Renal cortical epithelial cell (primary cell): Measurements from ENCODE around the gene RIN1. TPM values are rescaled to one million over a fixed set of nuclear protein-coding genes. Genes with fewer than 3 reads are reported as not detected.
"Not testable (repeated sequence)": the region's sequence is repeated elsewhere in the genome, so short reads cannot be mapped to it uniquely, and the experiment has no call there.

Experiments
- DNase-seq: peaks from one replicate; pipeline ENCODE4 v3.0.0-alpha.2; 2011; ENCODE audit warnings: low read depth
- total RNA-seq: library from RNA; depleted of rRNA; stranded (reverse); fragments of >200 nt; gene quantifications from 2 replicates; pipeline ENCODE4 v1.2.3, GENCODE V29; 2014

RIN1 gene, protein sequence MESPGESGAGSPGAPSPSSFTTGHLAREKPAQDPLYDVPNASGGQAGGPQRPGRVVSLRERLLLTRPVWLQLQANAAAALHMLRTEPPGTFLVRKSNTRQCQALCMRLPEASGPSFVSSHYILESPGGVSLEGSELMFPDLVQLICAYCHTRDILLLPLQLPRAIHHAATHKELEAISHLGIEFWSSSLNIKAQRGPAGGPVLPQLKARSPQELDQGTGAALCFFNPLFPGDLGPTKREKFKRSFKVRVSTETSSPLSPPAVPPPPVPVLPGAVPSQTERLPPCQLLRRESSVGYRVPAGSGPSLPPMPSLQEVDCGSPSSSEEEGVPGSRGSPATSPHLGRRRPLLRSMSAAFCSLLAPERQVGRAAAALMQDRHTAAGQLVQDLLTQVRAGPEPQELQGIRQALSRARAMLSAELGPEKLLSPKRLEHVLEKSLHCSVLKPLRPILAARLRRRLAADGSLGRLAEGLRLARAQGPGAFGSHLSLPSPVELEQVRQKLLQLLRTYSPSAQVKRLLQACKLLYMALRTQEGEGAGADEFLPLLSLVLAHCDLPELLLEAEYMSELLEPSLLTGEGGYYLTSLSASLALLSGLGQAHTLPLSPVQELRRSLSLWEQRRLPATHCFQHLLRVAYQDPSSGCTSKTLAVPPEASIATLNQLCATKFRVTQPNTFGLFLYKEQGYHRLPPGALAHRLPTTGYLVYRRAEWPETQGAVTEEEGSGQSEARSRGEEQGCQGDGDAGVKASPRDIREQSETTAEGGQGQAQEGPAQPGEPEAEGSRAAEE
- 5.9 and 7.4 TPM in 2 replicates for total RNA-seq

DNA sequence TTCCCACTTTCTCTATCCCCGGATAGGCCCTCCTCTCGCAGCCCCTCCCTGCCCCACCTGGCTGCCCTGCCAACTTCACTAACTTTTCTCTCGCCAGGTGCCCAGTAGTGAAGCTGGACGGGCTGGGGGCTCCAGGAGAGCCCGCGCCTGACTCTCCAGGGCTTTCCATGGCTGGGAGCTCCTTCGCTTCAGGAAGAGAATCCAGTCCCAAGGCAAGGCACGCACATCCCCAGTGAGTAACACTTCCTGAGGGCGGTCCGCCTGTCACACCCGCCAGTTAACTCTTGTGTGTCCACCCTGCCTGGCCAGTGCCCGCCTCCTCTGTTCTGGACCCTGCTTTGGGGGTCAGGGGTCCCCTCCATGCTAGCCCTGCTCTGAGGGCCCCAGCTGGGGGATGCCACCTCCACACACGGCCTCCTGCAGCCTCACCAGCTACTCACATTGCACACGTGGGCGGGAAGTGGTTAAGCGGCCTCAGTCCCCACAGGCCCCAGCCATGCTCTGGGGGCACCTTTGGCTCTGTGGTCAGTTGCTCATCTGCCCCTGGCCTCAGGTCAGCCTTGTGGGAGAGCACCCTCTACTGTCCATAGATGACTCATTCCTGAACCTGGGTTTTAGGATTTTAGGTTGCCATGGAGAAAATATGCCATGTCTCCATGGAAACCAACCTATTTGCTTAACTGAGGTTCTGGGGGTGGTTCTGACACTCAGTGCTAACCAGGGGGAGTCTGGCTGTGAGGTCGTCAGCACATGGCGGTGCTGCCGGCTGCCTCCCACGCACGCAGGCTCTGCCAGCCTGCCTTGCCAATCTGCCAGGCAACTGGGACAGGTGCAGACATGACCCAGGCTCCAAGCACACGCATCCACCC, at the start of gene RIN1:
Gene RIN1 (minus strand): TSS at position 201 of the 869 bp plus-strand sequence. CDS start 32 bp downstream, at position 169.
- DNase-seq: peak; percentile 97

DNA sequence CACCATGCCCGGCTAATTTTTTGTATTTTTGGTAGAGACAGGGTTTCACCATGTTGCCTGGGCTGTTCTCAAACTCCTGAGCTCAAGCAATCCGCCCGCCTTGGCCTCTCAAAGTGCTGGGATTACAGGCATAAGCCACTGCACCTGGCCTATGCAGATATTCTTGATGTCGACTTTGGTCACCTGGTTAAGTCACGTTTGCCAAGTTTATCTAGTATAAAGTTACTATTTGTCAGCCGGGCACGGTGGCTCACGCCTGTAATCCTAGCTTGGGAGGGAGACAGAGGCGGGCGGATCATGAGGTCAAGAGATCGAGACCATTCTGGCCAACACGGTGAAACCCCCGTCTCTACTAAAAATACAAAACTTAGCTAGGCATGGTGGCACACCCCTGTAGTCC, 48.1 kb upstream of the RIN1 start:
- not testable (repeated sequence) for DNase-seq

DNA sequence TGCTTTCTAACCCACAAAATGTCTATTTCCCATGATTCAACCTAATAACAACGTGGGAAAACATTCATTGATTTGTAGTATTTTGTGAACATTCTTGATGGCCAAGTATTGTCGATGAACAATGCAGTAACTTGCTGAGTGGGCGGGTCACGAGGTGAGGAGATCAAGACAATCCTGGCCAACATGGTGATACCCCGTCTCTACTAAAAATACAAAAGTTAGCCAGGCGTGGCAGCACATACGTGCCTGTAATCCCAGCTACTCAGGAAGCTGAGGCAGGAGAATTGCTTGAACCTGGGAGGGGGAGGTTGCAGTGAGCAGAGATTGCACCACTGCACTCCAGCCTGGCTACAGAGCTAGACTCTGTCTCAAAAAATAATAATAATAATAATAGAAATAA, 44.0 kb upstream of the RIN1 start:
- DNase-seq: peak; percentile 84

DNA sequence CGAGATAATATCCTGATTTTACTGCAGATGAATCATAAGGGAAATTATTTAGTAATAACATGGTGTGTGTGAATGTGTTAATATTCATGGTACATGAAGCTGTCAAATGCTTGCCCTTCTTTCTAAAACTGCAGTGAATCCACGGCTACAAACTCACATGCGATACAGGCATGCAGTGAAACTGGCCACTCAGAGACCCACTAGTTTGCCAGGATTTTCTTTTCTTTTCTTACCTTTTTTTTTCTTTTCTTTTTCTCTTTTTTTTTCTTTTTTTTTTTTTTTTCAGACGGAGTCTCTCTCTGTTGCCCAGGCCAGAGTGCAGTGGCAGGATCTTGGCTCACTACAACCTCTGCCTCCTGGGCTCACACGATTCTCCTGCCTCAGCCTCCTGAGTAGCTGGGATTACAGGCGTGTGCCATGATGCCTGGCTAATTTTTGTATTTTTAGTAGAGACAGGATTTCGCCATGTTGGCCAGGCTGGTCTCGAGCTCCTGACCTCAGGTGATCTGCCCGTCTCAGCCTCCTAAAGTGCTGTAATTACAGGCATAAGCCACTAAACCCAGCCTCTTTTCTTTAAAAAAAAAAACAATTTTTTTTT, 37.6 kb upstream of the RIN1 start:
- not testable (repeated sequence) for DNase-seq

DNA sequence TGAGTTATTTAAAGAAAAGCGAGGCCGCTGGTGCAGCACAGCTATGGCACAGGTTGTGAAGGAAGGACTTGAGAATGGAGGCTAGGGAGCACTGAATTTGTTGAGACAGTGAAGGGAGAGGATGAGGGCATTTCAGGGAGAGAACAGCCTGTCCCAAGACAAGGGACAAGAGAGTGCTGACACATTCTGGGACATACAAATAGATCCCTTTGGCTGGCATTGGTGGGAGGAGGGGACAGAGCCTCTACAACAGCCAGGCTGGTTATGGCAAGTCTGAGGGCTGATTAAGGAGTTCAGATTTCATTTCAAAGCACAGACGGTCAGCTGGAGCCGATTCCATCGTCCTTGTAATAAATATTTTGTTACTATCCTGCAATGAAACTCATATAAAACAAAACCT, 37.0 kb upstream of the RIN1 start:
- DNase-seq: no peak

DNA sequence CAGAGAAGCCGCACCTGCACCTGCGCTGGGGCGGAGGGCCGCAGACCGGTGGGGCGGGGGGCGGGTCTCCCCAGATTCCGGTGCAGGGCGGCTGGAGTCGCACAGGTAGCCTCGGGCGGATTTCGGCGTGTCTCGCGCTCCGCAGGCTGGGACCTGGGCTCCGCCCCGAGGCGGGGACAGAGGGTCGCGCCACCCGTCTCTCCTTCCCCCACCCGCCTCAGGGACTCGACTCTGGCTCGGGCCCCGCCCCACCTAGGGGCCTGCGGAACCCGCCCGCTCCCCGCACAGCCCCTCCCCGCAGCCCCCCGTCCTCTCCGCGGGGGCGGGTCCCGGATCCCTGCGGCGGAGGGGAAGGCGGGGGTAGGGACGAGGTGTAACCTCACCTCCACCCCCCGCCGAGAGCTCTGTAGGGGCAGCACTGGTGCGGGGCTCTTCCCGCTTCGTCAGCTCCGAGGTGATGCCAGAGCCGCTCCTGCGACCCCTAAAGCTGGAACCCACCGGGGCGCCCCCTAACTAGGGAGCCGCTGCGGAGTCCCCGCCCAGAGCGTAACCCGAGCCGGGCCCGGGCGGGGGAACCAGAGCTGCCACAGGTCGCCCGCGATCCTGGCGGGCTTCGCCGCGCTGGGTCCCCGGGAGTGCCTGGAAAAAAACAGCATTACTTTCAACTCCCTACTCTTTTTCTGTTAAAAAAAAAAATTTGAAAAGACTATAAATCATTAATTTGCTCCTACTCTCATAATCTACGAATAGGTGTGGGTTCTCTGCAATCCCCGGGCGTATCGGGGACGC, 35.6 kb upstream of the RIN1 start, which contains the start of gene SLC29A2:
Gene SLC29A2 (minus strand): TSS at position 134 of the 789 bp plus-strand sequence. CDS start 169 bp downstream, outside the sequence.
- peak; percentile 31 for DNase-seq

DNA sequence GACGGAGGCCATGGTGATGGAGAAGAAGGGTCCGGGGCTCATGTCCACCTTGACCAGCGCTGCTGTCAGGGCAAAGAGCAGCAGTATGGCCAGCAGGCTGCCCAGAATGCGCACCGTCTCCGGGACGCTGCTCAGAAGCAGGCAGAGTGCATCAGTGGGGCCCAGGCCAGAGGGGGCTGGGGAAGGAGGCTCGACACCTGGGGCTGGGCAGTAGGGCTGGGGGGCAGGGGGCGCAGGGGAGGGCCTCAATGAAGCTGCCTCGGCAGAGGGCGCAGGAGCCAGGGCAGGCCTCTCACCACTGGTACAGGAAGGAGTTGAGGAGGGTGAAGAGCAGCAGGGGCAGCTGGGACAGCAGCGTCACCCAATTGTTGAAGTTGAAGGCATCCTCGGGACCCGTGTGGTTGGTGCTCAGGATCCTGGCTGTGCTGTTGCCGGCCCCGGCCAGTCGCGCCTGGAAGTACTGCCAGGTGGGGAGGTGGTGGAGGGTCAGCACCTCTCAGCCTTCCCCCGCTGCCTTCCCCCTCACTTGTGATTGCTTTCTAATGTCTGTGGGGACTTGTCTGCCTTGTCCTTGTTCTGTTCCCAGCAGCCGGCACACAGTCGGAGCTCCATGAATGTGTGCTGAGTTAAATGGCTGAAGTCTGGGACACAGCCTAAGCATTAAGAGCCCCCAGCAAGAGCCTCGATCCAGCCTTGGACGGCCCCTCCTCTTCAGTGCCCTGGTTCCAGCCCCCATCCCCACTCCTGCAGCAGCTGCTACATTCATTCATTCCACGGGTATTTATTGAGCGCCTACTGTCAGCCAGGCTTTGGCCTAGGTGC, 33.0 kb upstream of the RIN1 start:
- DNase-seq: no peak

DNA sequence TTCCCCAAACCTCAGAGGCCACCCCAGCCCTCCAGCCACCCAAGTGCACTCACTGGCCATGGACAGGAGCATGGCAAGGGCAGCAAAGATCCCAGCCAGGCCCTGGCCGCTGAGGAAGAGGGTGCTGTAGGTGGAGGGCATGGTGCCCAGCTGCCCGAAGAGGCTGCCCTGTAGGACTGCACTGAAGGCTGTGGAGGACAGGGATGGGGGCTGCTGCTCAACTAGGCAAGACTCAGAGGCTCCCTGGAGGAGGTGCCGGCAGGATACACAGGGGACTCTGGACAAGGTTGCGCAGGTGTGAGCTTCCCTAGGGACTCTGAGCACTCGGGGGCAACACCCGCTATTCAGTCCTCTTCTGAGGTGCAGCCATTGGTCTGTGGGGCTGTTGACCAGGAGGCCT, 32.2 kb upstream of the RIN1 start:
- DNase-seq: no peak

DNA sequence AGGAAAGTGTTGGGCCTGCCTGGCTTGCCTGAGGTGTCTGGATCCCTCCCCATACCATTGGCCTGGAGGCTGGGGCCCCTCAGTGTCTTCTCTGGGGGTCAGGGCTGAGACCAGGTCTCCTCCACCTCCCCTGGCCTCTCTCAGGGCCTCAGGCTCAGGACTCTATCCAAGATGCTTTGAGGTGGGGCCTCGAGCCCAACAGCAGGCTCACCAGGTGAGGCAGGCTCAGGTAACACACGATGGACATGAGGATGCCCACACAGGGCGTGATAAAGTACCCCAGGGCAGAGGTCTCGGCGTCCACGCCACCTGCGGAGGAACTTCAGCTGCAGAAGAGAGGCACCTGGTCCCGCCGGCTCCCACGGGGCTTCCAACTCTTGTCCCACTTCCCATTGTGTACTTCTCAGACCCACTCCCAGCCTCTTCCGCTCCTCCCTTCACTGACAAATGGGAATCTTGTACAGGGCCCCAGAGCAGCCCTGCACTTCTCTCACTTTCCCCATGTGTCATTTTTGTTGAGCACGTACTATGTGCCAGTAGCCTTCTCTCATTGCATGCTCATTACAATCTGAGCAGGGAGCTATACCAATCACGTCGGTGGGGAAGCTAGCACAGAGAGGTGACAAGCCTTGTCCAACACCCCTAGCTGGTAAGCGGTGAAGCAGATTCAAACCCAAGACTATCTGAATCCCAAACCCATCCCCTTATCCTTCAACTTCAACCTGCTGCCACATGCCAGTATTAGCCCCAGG, 31.5 kb upstream of the RIN1 start:
- DNase-seq: no peak

DNA sequence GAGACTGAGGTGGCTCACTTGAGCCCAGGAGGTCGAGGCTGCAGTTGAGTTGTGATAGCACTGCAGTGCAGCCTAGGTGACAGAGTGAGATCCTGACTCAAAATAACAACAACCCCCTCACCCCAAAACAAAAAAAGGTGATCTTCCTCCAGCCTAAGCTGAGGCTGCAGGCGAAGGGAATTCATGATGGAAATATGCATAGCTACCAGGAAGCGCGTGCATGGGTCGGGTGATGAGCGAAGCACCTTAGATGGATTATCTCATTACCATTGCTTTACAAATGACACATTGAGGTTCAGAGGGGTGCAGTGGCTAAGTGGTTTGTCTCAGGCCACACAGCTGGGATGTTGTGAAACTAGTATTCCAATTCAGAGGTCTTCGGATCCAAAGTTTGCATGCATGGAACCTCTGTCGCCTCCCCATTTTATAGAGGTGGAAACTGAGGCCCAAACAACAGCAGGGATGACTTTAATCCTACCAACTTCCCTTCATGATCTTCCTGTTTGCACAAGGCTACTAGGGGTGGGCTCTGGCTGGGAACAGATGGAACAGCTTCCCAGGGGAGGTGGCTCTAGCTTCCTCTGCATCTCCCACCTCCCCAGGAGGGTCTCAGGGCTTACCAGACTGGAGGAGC, 30.7 kb upstream of the RIN1 start:
- DNase-seq: no peak

DNA sequence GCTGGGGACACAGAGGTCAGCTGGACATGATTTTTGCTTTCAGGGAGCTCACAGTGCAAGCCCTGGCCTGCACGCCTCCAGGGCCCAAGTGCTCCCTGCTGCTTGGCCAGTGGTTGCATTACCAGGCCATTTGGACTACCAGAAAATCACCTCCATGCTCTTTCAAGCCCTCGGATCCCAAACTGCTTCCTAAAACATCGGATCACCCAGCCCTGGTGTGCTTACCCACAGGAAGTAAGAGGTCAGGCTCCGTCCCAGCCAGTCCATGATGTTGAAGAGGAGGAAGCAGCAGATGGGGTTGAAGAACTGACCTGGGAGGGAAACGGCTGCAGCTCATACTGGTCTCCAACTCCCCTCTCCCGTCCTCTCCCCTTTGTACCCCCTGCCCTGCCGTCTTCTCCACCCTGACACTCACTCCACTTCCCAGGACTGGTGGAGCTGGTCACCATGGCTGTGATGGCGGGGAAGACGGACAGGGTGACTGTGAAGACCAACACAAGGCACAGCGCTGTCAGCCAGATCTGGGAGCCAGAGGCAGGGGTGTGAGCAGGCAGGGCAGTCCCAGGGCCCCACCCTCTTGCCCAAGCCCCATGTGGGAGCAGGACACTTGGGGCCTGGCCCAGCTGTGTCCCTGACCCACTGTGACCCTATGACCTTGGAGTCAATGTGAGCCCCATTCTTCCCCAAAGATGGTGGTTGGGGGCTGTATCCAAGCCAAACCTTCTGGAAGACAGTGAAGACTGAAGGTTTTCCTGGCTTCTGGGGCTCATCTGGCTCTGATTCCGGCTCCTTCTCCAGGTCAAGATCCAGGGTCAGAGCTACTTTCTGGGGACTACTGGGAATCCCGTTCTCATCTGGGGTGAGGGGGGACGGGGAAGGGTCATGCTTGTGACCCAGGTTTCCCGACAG, 29.7 kb upstream of the RIN1 start:
- DNase-seq: no peak

DNA sequence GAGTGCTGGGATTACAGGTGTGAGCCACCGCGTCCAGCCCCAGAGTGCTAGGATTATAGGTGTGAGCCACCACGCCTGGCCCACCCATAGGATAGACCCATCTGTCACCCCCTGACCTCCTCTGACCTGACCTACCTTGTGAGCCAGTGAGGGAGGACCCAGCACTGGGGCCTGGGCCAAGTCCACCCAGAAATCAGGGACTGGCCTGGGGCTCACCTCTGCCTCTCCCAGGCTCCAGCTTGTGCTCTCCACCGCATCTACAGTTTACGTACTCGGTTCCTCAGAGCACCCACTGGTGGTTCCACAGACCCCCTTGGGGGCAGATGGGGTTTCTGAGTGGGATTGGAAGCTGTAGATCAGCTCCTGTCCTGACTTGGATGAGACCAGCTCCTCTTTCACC, 28.9 kb upstream of the RIN1 start:
- no peak for DNase-seq

DNA sequence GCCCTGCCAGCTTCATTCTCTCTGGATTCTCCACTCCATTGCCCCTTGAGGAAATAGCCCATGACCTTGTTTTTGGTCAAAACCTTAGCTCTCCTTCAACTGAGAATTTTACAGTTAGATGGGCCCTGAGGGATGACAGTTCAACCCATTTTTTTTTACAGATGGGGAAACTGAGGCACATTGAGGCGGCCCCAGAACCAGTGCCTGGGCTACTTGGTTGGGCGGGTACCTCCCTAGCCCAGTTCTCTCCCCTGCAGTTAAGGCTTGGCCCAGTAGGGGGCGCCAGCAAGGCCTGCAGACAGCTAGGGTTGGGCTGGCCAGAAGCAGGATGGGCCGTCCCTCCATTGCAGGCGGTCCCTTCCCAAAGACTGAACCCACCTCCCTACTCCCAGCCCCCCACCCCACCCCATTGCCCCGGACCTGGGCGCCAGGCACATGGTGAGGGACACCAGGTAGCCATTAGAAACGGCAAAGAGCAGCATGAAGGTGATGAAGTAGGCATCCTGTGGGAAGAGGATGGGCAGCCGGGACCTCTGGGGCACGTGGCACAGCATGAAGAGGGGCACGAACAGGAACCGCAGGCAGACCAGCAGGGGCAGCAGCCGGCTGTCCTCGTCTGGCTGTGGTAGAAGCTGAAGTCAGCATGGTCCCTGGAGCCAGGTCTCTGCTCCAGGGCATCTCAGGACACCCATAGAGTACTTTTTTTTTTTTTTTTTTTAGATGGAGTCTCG, 27.7 kb upstream of the RIN1 start:
- no peak for DNase-seq

DNA sequence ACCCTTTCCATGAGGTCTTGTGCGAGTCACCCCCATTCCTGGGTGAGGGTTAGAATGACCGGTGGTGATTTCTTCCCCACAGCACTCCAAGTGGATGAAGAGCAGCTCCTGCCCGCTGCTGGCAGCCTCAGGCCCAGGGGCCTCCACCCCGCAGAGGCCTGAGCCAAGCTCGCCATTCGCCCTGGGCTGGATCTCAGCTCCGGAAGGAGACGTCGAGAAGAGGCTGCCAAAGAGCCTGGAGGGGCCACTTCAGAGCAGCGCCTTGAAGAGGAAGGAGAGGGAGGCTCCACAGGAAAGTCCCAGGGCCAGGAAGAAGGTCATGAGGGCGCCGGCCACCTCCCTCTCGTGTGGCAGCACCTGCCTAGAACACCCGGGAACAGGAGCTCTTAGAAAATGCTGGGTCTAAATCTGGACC, 27.0 kb upstream of the RIN1 start:
- DNase-seq: no peak

DNA sequence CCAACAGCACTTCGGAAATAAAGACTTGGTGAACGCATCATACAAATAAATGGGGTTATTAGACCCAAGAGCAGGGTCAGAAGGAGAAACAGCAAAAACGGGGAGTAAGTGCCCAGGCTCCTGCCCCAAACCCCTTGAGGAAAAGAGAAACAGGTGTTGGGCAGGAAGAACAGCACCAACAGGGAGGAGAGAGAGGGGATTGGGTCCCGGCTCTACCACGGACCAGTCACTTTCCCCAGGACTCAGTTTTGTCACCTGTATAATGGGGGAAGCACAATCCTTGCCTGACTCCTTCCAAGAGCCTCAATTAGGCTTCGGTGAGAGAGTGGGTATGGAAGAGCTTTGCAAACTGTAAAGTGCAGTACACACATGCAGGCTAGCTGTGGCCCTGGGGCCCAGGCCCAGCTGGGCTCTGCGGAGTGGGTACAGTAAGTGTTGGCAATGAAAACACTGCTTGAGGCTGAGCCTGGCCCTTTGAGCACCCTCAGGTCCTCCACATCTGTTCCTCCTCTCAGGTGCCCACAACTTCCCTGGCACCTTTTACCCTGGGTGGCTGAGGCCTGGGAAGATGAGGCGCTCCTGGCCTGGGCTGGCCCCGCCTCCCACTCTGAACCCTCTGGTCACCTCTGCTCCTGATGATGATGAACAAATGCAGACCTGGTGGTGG, 26.4 kb upstream of the RIN1 start:
- DNase-seq: no peak

DNA sequence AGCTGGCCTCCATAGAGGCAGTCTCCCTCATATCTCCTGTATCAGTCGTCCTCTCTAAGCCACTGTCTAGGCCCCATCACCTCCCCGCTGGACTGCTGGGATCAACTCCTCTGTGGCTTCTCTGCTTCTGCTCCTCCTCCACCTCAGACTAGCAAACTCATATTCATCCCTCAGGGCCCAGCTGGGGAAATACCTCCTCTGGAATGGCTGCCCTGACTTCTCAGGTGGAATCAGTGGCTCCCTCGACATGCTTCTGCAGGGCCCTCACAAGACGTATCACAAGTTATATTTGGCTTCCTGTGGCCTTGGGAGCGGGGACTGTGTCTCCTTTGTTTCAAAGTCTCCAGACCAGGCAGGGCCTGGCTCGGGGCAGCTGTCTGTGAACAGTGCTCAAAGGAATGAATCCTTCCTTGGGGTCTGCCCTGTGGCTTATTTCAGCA, 25.3 kb upstream of the RIN1 start:
- no peak for DNase-seq
